Measurements from ENCODE around the gene GID4. TPM values are rescaled to one million over a fixed set of nuclear protein-coding genes. Genes with fewer than 3 reads are reported as not detected.

Gene GID4
- total RNA-seq, 1 experiment from 2014 or later = 6.8 TPM

GRCh38 chr17:18042983-18043382 is 3.8 kb downstream of the GID4 start:
- DNase-seq (ENCODE audit: low read depth) = no peak

- DNase-seq (ENCODE audit: low read depth) = no peak
These were observed 4.3 kb downstream of the GID4 start for GRCh38 chr17:18043491-18043890.

- no peak for DNase-seq (ENCODE audit: low read depth)
These were observed 5.4 kb downstream of the GID4 start for GRCh38 chr17:18044609-18045008.

- no peak for DNase-seq (ENCODE audit: low read depth)
These were observed 6.6 kb downstream of the GID4 start for GRCh38 chr17:18045691-18046350.

- no peak for DNase-seq (ENCODE audit: low read depth)
These were observed 16.4 kb downstream of the GID4 start for GRCh38 chr17:18055597-18055996.

- DNase-seq (ENCODE audit: low read depth) = no peak
These were observed 17.0 kb downstream of the GID4 start for GRCh38 chr17:18056214-18056613.

- DNase-seq (ENCODE audit: low read depth) = no peak
These were observed 20.1 kb downstream of the GID4 start for GRCh38 chr17:18059283-18059682.

- DNase-seq (ENCODE audit: low read depth) = peak; percentile 25
These were observed 24.8 kb downstream of the GID4 start for GRCh38 chr17:18064053-18064452.

- no peak for DNase-seq (ENCODE audit: low read depth)
These were observed 26.3 kb downstream of the GID4 start for GRCh38 chr17:18065546-18065945.

DNA sequence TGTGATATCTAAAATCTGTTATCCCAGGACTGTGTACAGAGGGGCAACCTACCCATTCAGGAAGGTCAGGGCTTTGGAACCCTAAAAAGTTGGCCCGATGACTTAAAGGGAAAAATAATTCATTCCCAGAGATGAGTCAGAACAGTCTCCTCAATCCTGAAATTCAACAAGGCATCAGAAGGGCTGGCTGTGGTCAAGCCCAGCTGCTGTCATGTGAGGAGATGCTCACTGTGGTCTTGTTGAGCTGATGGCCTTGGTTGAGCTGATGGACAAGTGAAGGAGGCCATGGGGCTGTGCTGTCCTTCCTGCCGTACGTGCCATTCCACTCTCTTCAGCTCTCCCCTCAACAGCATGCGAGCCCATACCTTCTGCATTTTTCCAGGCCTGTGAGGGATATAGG is 27.7 kb downstream of the GID4 start:
- DNase-seq (ENCODE audit: low read depth) = peak; percentile 66

- DNase-seq (ENCODE audit: low read depth) = no peak
These were observed 29.9 kb downstream of the GID4 start for GRCh38 chr17:18069101-18069500.

DNA sequence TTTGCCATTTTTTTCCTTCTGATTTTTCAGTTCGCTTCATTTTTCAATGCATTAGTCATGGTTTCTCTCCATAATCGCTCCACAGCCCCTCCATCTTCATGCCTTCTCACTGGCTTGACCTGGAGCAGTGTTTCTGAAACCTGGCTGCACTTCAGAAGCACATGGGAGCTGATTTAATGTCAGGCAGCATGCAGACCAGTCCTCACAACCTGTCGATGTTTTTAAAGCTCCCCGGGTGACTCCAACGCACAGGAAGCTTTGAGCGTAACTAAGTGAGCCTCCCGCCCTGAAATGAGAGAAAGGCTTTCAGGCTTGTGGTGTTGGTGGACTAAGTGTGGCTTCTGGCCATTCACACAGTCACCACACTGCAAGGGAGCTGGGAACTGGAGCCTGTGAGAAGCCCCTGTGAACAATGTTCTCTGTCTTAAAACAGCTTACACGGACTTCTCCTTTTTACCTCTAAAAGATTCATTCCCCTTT is 31.7 kb downstream of the GID4 start:
- DNase-seq (ENCODE audit: low read depth) = peak; percentile 41

GRCh38 chr17:18071751-18072150 is 32.5 kb downstream of the GID4 start:
- no peak for DNase-seq (ENCODE audit: low read depth)

DNA sequence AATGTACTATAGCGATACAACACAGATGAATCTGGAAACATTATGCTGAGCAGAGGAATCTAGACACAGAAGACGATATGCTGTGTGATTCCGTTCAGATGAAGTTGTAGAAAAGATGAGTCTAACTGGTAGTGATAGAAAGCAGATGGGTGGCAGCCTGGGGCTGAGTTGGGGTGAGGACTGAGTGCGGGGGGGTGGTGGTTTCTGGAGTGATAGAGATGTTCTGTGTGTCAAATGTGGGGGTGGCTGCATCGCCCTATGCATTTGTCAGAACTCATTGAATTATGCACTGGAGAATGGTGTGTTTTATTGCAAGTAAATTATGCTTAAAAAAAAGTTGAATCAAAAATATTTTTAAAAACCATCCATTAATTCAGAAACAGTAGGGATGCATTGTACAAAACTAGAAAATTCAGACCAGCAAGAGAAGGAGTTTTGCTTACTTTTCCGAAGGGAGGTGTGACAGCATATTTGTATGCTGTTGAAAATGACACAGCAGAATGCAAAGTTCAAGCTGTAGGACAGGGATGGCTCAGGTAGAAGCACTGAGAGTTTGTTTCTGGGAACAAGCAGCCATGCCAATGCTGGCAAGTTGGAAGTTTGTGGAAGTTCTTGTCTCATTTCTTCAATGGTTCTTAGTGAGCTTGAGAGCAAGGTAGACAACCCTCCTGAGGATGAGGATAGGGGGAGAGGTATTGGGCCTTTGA is 35.5 kb downstream of the GID4 start:
- DNase-seq (ENCODE audit: low read depth) = no peak

DNA sequence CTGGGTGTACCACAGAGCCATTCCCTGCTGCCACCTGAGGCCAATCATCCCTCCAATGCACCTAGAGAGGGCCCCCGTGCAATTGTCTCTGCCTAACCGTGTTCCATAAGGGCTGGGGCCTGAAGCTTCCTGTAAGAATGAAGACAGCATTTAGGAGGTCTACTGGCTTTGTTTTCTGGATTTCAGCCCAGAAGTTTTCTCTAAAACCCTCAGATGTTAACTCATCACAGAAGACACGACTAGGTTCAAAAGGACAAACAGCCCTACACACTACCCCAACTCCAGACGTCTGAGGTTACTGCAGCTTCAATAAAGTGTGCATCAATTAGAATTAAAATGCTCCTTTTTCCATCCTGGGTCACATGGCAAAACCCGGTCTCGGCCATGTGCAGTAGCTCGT is 37.7 kb downstream of the GID4 start:
- DNase-seq (ENCODE audit: low read depth) = no peak

DNA sequence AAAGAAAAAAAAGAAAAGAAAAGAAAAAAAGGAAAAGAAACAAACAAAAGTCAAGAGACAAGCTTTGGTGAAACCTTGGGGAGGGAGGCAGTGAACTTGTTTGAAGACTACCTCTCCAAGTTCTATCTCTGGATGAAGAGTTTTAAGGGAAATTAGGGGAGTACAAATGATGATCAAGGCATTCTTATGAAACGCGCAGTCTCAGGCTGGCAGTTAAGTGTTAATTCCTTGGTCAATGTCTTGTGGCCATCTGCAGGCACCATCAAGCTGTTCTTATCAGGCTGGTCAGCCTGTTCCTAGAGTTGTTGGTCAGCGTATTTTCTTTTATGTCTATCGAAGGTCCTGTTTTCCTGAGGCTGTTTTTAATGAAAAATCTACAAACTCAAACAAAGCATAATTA is 40.3 kb downstream of the GID4 start:
- no peak for DNase-seq (ENCODE audit: low read depth)

DNA sequence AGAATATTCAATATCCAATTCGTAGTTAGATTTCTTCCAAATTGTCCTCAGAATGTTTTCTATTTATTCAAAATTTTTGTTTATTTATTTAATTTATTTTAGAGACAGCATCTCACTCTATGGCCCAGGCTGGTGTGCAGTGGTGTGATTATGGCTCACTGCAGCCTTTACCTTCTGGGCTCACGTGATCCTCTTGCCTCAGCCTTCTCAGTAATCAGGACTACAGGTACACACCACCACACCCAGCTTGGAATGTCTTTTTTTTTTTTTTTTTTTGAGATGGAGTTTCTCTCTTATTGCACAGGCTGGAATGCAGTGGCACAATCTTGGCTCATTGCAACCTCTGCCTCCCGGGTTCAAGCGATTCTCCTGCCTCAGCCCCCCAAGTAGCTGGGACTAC is 45.0 kb downstream of the GID4 start:
- DNase-seq (ENCODE audit: low read depth) = no peak

- DNase-seq (ENCODE audit: low read depth) = peak; percentile 89
These were observed 48.6 kb downstream of the GID4 start, which contains the start of gene DRG2 for GRCh38 chr17:18087610-18088491. TSS of gene DRG2 (plus strand) at chr17:18087948. CDS start at chr17:18088024, 76 bp downstream.

- no peak for DNase-seq (ENCODE audit: low read depth)
These were observed 50.4 kb downstream of the GID4 start for GRCh38 chr17:18089613-18090012.

GRCh38 chr17:18093616-18094408 is 54.6 kb downstream of the GID4 start:
- peak; percentile 79 for DNase-seq (ENCODE audit: low read depth)

DNA sequence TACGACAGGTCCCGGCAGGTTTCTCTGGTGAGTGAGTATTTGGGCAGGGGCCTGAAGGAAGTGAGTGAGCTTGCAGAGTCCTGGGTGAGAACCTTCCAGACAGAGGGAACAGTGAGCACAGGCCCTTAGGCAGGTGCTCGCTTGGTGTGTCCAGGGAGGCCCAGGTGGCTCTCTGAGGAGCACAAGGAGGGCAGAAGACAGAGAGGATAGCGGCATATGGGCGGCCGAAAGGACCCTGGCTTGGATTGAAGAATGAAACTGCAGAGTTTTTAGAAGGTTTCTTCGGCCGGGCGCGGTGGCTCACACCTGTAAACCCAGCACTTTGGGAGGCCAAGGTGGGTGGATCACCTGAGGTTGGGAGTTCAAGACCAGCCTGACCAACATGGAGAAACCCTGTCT is 55.2 kb downstream of the GID4 start:
- no peak for DNase-seq (ENCODE audit: low read depth)

Data from LHCN-M2 (cell line).